C4-2B (cell line): Measurements from ENCODE around the gene LZTR1.

Experiments used
- H3K27ac ChIP-seq: fragments of 450-650 bp; 2 replicates; pipeline ENCODE4 v1.5.1; 2017
- ZFX ChIP-seq: fragments of 450-650 bp; IDR thresholded peaks from 2 replicates; pipeline ENCODE4 v1.6.1; 2017
- TF ChIP-seq, protein P1 (sequence below): fragments of 450-650 bp; conservative IDR thresholded peaks from 2 replicates; pipeline ENCODE4 v1.5.1; 2017; ENCODE audit warnings: mild to moderate bottlenecking

Gene LZTR1

DNA sequence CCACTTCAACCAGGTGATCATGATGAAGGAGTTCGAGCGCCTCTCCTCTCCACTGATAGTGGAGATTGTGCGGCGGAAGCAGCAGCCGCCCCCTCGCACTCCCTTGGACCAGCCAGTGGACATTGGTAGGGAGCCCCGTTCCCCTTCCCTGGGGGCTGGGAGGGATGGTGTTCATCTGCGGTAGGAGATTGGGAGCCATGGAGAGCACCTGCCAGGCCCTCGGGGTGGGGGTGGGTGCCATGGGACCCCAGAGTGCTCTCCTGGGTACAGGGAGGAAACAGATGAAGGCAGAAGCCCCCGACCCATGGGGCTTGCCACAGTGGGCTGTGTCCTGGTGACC is 12.8 kb downstream of the LZTR1 start:
- TF ChIP-seq, protein P1, sequence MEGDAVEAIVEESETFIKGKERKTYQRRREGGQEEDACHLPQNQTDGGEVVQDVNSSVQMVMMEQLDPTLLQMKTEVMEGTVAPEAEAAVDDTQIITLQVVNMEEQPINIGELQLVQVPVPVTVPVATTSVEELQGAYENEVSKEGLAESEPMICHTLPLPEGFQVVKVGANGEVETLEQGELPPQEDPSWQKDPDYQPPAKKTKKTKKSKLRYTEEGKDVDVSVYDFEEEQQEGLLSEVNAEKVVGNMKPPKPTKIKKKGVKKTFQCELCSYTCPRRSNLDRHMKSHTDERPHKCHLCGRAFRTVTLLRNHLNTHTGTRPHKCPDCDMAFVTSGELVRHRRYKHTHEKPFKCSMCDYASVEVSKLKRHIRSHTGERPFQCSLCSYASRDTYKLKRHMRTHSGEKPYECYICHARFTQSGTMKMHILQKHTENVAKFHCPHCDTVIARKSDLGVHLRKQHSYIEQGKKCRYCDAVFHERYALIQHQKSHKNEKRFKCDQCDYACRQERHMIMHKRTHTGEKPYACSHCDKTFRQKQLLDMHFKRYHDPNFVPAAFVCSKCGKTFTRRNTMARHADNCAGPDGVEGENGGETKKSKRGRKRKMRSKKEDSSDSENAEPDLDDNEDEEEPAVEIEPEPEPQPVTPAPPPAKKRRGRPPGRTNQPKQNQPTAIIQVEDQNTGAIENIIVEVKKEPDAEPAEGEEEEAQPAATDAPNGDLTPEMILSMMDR = no peak
- TF ChIP-seq ZFX = no peak
- no peak overlapping the region for H3K27ac ChIP-seq

DNA sequence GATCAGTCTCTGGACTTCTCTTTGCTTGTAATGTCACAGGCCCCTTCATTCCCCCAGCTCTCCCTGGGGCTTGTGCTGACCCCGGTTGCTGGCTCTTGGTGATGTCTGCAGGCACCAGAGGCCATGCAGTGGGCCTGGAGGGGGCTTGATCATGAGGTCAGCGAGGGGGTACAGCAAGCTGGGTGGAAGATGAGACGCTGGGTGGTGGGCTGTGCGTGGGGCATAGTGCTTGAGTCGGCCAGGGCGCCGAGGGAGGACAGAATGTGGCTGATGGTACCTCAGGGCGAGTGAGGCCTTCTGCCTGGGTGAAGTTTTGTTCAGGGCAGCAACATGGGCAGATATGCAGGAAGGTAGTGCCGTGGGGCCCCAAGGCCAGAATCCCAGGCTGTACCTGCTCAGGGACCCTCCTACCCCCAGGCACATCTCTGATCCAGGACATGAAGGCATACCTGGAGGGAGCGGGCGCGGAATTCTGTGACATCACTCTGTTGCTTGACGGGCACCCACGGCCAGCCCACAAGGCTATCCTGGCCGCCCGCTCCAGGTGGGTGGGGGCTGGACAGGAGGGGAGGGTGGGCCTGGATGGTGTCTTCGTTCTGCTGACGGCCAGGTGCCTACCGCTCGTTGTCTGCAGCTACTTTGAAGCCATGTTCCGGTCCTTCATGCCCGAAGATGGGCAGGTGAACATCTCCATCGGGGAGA is 13.4 kb downstream of the LZTR1 start:
- H3K27ac ChIP-seq = no peak overlapping the region
- TF ChIP-seq, protein P1 = no peak
- TF ChIP-seq ZFX = no peak

DNA sequence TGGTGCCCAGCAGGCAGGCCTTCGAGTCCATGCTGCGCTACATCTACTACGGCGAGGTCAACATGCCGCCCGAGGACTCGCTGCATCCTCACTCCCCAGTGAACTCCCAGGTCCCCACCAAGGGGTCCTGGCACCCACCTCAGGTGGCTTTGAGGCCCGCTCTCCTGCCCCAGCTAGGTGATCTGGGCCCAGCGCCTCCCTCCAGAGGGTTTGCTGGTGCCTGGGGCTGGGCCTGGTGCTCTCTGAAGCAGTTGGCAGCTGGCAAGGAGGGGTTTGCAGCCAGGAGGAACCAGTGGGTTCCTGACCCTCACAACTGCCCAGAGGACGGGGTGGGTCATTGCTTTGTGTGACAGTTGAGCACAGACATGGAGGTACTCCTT is 13.9 kb downstream of the LZTR1 start:
- no peak for TF ChIP-seq ZFX
- TF ChIP-seq, protein P1 = no peak
- H3K27ac ChIP-seq = no peak overlapping the region

DNA sequence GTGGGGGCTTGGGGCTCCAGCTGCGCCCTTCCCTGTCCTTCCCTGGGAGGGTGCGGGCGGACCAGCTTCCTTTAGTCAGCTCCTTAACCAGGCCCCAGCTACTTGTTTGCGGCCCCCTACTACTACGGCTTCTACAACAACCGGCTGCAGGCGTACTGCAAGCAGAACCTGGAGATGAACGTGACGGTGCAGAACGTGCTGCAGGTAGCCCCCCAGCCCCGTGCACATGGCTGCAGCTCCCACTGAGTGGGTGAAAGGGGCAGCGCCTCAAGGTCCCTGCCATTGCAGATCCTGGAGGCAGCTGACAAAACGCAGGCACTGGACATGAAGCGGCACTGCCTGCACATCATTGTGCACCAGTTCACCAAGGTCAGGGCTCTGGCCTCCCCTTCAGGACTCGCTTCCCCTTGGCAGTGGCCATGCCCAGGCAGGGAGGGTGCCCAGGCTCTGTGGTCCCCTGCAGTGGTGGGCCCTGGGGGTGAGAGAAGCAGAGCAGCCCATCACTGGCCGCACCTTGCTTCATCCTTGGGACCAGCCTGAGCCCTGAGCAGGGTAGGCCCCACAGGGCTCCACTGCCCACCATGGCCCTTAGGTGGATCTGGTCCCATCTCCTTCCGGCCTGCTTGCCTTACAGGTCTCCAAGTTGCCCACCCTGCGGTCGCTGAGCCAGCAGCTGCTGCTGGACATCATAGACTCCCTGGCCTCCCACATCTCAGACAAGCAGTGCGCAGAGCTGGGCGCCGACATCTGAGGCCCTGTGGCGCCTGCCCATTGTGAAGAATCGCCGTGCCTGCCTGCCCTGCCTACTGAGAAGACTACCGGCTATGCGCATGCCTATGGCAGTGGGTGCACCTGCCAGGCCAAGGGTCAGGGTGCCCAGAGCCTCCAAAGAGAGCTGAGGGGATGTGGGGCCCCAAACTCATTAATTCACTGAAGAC is 14.8 kb downstream of the LZTR1 start:
- H3K27ac ChIP-seq = no peak overlapping the region
- TF ChIP-seq ZFX = no peak
- TF ChIP-seq, protein P1 = no peak

DNA sequence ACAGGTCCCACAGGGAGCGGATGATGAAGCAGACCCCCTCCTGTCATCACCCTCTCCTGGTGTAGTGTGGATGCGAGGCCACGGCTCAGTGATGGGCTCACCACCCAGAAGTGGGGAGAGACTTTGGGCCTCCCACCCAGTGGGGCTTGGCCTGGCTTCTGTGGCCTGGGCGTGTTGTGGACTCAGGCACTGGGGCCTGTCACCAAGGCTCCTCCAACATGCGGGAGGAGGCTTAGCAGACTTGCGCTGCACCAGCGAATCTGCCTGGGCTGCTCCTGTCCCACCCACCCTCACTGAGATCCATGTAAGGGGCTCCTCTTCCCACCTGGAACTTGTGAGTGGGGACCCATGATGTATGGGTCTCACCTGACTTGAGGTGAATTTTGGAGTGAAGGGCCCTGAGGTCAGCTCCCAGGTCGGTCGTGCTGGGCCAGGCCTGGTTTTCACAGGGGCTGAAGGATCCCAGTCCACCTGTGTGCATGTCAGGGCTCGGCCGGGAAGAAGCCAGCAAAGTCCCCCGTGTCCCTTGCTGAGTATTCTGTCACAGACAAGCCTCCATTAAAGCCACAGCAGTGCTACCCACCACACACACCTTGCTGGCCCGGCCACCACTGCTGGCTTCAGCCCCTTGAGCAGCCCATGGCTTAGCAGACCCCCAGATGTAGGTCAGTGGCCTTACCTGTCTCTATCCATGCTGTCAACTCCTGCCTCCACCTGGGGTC is 15.6 kb downstream of the LZTR1 start:
- no peak overlapping the region for H3K27ac ChIP-seq
- TF ChIP-seq ZFX = no peak
- TF ChIP-seq, protein P1 = no peak

DNA sequence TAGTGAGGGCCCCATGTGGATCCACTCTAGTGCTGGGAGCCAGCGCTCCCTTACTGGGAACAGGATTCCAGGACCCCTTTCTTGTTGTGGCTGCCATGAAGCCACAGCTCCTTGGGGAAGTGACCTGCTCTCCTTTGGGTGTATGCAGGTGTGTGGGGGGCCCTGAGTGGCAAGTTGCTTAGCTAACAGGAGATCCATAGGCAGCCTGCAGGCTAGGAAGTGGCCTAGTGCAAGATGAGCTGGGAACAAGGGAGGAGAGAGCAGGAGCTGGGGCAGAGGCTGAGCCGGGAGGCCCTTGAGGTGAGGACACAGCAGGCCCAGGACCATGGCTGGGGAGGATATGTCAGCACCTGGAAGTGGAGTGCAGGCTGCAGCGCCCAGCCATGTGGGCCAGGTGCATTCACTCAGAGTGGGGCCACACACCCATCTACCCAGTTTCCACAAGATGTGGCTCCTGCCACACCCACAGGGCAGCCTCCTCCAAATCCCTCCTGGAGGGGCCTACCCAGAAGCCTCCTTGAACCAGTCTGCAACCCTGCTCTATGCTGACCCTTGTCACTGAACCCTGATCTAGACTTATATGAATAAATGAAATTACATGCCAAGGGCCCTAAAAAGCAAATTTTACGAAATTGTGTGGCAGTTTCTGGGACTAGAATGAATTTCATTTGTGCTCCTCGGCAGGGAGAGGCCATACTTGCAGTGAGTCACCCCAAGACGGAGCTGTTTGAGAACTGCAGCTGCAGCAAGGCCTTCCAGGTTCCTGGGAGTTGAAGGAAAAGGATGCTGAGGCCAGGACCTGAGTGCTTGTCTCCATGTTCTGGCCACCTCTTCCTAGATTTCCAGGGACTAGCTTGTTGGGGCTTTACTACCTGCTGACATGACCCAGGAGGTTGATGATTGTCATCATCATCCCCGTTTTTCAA is 16.6 kb downstream of the LZTR1 start:
- TF ChIP-seq, protein P1 = no peak
- no peak for TF ChIP-seq ZFX
- H3K27ac ChIP-seq = no peak overlapping the region
